GM23338 (cell line): ENCODE measurements around the gene CDHR3. TPM values are rescaled to one million over a fixed set of nuclear protein-coding genes. Genes with fewer than 3 reads are reported as not detected.

ENCODE experiments used
- ATAC-seq: fragments of 200-7000 bp; cut with Tn5 transposase; 3 replicates; pipeline ENCODE4 v1.9.1; 2020
- DNase-seq: peaks from one replicate; pipeline ENCODE4 v3.0.0-alpha.2; 2015; ENCODE audit warnings: low spot score
- H2AFZ ChIP-seq: fragments of 200-600 bp; sonication (generic); 2 replicates; pipeline ENCODE4 v1.8.0; 2016; ENCODE audit warnings: antibody characterized with exemption, mild to moderate bottlenecking, moderate library complexity
- H3F3A ChIP-seq: fragments of 200-600 bp; sonication (generic); replicated peaks from 2 replicates; pipeline ENCODE4 v1.8.0; 2017; ENCODE audit warnings: antibody characterized with exemption, mixed run types, low read depth
- H3K27ac ChIP-seq: fragments of 200-600 bp; sonication (generic); 2 replicates; pipeline ENCODE4 v1.6.1; 2016; ENCODE audit warnings: low read depth
- H3K27me3 ChIP-seq: fragments of 200-600 bp; sonication (generic); 2 replicates; pipeline ENCODE4 v1.8.0; 2016; ENCODE audit warnings: mild to moderate bottlenecking, mixed run types, moderate library complexity; ENCODE audit not compliant: insufficient read depth
- H3K36me3 ChIP-seq: fragments of 200-600 bp; sonication (generic); 2 replicates; pipeline ENCODE4 v1.8.0; 2016; ENCODE audit warnings: mild to moderate bottlenecking; ENCODE audit not compliant: insufficient read depth
- H3K4me1 ChIP-seq: fragments of 200-600 bp; sonication (generic); 2 replicates; pipeline ENCODE4 v1.8.0; 2016; ENCODE audit warnings: mild to moderate bottlenecking, moderate library complexity; ENCODE audit not compliant: insufficient read depth
- H3K4me2 ChIP-seq: fragments of 200-600 bp; sonication (generic); 2 replicates; pipeline ENCODE4 v1.7.1; 2017; ENCODE audit warnings: mixed run types
- H3K4me3 ChIP-seq: fragments of 200-600 bp; sonication (generic); 2 replicates; pipeline ENCODE4 v1.6.1; 2016; ENCODE audit warnings: mixed run types
- H3K79me2 ChIP-seq: fragments of 200-600 bp; sonication (generic); replicated peaks from 2 replicates; pipeline ENCODE4 v1.8.0; 2017; ENCODE audit warnings: mild to moderate bottlenecking; ENCODE audit not compliant: insufficient read depth
- H3K9me2 ChIP-seq: fragments of 200-600 bp; sonication (generic); 2 replicates; pipeline ENCODE4 v1.8.0; 2017; ENCODE audit not compliant: insufficient read depth
- H4K20me1 ChIP-seq: fragments of 200-600 bp; sonication (generic); replicated peaks from 2 replicates; pipeline ENCODE4 v1.8.0; 2017; ENCODE audit warnings: mild to moderate bottlenecking; ENCODE audit not compliant: insufficient read depth
- H3K27ac Mint-ChIP-seq: 2 replicates; pipeline ENCODE4 v1.8.0; 2020; ENCODE audit warnings: inconsistent platforms, mild to moderate bottlenecking, moderate library complexity, mixed read lengths
- H3K27me3 Mint-ChIP-seq: 3 replicates; pipeline ENCODE4 v1.8.0; 2022; ENCODE audit warnings: low read depth, mild to moderate bottlenecking, moderate library complexity, mixed read lengths, inconsistent platforms; ENCODE audit not compliant: insufficient read depth, poor library complexity
- H3K36me3 Mint-ChIP-seq: 3 replicates; pipeline ENCODE4 v1.8.0; 2021; ENCODE audit warnings: low read depth, mild to moderate bottlenecking, inconsistent platforms, moderate library complexity, mixed read lengths
- H3K4me1 Mint-ChIP-seq: 3 replicates; pipeline ENCODE4 v1.8.0; 2020; ENCODE audit warnings: mild to moderate bottlenecking, inconsistent platforms, mixed read lengths
- H3K4me3 Mint-ChIP-seq: 3 replicates; pipeline ENCODE4 v1.8.0; 2021; ENCODE audit warnings: moderate library complexity, mild to moderate bottlenecking, inconsistent platforms, mixed read lengths
- H3K9me3 Mint-ChIP-seq: 3 replicates; pipeline ENCODE4 v1.8.0; 2020; ENCODE audit warnings: moderate library complexity, mild to moderate bottlenecking, inconsistent platforms, mixed read lengths
- CREB1 ChIP-seq: fragments of 250-450 bp; sonication (Bioruptor Pico); IDR thresholded peaks from 2 replicates; pipeline ENCODE4 v1.5.0; 2020; ENCODE audit warnings: low read depth, mild to moderate bottlenecking, moderate library complexity
- CTCF ChIP-seq, 2 experiments: fragments of 200-600 bp in 1 of 2; sonication (generic) in 1 of 2; conservative IDR thresholded peaks; 2 replicates each; pipeline versions ENCODE4 v1.5.1 to v1.6.1; 2016 to 2017; ENCODE audit warnings: antibody characterized with exemption in 2 of 2, low read depth in 2 of 2, mild to moderate bottlenecking in 2 of 2, moderate library complexity in 1 of 2
- ETS1 ChIP-seq: IDR thresholded peaks from 2 replicates; pipeline ENCODE4 v1.6.1; 2016; ENCODE audit warnings: antibody characterized with exemption
- EZH2 ChIP-seq: fragments of 200-600 bp; sonication (generic); IDR thresholded peaks from one replicate; pipeline ENCODE4 v1.8.0; 2017; ENCODE audit warnings: antibody characterized with exemption, mild to moderate bottlenecking, low read depth; ENCODE audit not compliant: unreplicated experiment
- EZH2phosphoT487 ChIP-seq: fragments of 200-600 bp; sonication (generic); IDR thresholded peaks from one replicate; pipeline ENCODE4 v1.8.1; 2018; ENCODE audit warnings: antibody characterized with exemption; ENCODE audit not compliant: unreplicated experiment
- JUNB ChIP-seq: IDR thresholded peaks from one replicate; pipeline ENCODE4 v1.6.1; 2016; ENCODE audit warnings: antibody characterized with exemption; ENCODE audit not compliant: unreplicated experiment
- NANOG ChIP-seq: IDR thresholded peaks from 2 replicates; pipeline ENCODE4 v1.6.1; 2016; ENCODE audit warnings: antibody characterized with exemption, borderline replicate concordance
- REST ChIP-seq: IDR thresholded peaks from one replicate; pipeline ENCODE4 v1.6.1; 2018; ENCODE audit warnings: antibody characterized with exemption; ENCODE audit not compliant: unreplicated experiment
- STAT1 ChIP-seq: IDR thresholded peaks from one replicate; pipeline ENCODE4 v1.6.1; 2016; ENCODE audit warnings: antibody characterized with exemption; ENCODE audit not compliant: unreplicated experiment
- ZNF114 ChIP-seq: fragments of 250-450 bp; sonication (Bioruptor Pico); IDR thresholded peaks from 2 replicates; pipeline ENCODE4 v1.5.0; 2020; ENCODE audit warnings: mild to moderate bottlenecking, moderate library complexity
- polyA plus RNA-seq: library from polyadenylated mRNA; unstranded; fragments of >200 nt; fragmentation: Nextera tagmentation; extraction: Ambion mirVana; gene quantifications from 2 replicates; pipeline ENCODE4 v1.2.1, GENCODE V29; 2016
- total RNA-seq: library from RNA; depleted of rRNA; stranded (reverse); fragments of >200 nt; shearing (Covaris generic); gene quantifications from 2 replicates; pipeline ENCODE4 v1.2.3, GENCODE V29; 2014

Gene CDHR3
- total and polyA plus RNA-seq, 2 experiments from 2014 or later: 5.1 to 12.2 TPM

- Histone ChIP-seq H3K36me3 (no peaks in the 10 kb centered on the region), H3K4me1 (peaks cover 12% of the 10 kb centered on the region; the same call in 1 of the 2 replicates), H3K79me2 (no peaks in the 10 kb centered on the region), H3K27me3 (no peaks in the 10 kb centered on the region), H2AFZ (no peak overlapping the region), H4K20me1 (no peaks in the 10 kb centered on the region), H3K4me3 (no peak overlapping the region), H3K9me2 (peaks cover 2% of the 10 kb centered on the region; the same call in 1 of the 2 replicates), H3K27ac (no peak overlapping the region), H3F3A (no peaks in the 10 kb centered on the region), H3K4me2 (no peak overlapping the region)
- Mint-ChIP-seq H3K27me3 (peaks cover 9% of the 10 kb centered on the region), H3K4me3 (no peak overlapping the region), H3K36me3 (peaks cover 8% of the 10 kb centered on the region; the same call in 2 of the 3 replicates), H3K4me1 (peaks cover 18% of the 10 kb centered on the region), H3K9me3 (peaks cover 19% of the 10 kb centered on the region), H3K27ac (no peak overlapping the region)
- TF ChIP-seq EZH2phosphoT487 (no peak), ZNF114 (CRISPR knock-in tag) (no peak), JUNB (no peak), ETS1 (no peak), STAT1 (no peak), NANOG (no peak), EZH2 (no peak), REST (no peak)
- no peak for ATAC-seq
- DNase-seq: no peak
These were observed 89.6 kb downstream of the CDHR3 start for GRCh38 chr7:106052681-106053080.

- Mint-ChIP-seq H3K27ac (no peak overlapping the region), H3K4me1 (peaks cover 18% of the 10 kb centered on the region), H3K4me3 (no peak overlapping the region), H3K27me3 (peaks cover 12% of the 10 kb centered on the region), H3K36me3 (peaks cover 8% of the 10 kb centered on the region; the same call in 2 of the 3 replicates), H3K9me3 (peaks cover 19% of the 10 kb centered on the region)
- TF ChIP-seq CTCF (conservative IDR thresholded peaks at IDR 0.05; ENCODE audit: low read depth in 2 of 2): no peak
- no peak for TF ChIP-seq EZH2phosphoT487
- no peak for TF ChIP-seq NANOG
- TF ChIP-seq ZNF114 (CRISPR knock-in tag): no peak
- TF ChIP-seq CREB1: no peak
- TF ChIP-seq JUNB: no peak
- TF ChIP-seq REST: peak; percentile 31
- ATAC-seq (no peak), DNase-seq (no peak)
- no peaks in the 10 kb centered on the region for H3K36me3 ChIP-seq
- no peaks in the 10 kb centered on the region for H3F3A ChIP-seq
- H3K4me2 ChIP-seq: no peak overlapping the region
- H3K4me1 ChIP-seq: peaks cover 12% of the 10 kb centered on the region; the same call in 1 of the 2 replicates
- no peak overlapping the region for H3K27ac ChIP-seq
- no peaks in the 10 kb centered on the region for H4K20me1 ChIP-seq
- H3K4me3 ChIP-seq: no peak overlapping the region
- no peaks in the 10 kb centered on the region for H3K27me3 ChIP-seq
- H2AFZ ChIP-seq: no peak overlapping the region
- no peaks in the 10 kb centered on the region for H3K79me2 ChIP-seq
- peaks cover 2% of the 10 kb centered on the region; the same call in 1 of the 2 replicates for H3K9me2 ChIP-seq
These were observed 90.0 kb downstream of the CDHR3 start for GRCh38 chr7:106053109-106053508.
